ENCODE measurements around the gene PTCHD4.

DNA sequence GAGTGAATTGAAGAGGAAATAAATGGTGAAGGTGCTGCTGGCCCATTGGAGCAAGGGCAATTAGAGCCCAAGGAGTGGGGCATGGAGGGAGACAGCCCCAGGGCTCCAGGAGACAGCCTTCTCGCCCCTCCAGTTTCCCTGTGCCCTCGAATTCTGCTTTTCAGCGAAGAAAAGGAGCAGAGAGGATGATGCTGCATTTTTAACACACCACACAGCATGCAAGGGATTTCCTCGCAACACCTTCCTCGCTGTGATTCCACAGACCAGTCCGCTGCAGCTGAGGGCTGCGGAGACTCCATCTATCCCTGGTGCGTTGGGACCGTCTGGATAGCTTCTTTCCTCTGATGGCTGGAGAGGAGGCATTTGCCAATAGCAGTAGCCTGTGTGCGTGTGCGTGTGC lies 41.7 kb downstream of the PTCHD4 start:
- TF ChIP-seq TAF1 (IDR thresholded peaks at IDR 0.05; ENCODE audit: borderline replicate concordance, insufficient read depth, low read length), result no peak
- no peak for TF ChIP-seq POLR2AphosphoS5 (IDR thresholded peaks at IDR 0.05; ENCODE audit: low read depth, low read length)
- TF ChIP-seq, protein P1, sequence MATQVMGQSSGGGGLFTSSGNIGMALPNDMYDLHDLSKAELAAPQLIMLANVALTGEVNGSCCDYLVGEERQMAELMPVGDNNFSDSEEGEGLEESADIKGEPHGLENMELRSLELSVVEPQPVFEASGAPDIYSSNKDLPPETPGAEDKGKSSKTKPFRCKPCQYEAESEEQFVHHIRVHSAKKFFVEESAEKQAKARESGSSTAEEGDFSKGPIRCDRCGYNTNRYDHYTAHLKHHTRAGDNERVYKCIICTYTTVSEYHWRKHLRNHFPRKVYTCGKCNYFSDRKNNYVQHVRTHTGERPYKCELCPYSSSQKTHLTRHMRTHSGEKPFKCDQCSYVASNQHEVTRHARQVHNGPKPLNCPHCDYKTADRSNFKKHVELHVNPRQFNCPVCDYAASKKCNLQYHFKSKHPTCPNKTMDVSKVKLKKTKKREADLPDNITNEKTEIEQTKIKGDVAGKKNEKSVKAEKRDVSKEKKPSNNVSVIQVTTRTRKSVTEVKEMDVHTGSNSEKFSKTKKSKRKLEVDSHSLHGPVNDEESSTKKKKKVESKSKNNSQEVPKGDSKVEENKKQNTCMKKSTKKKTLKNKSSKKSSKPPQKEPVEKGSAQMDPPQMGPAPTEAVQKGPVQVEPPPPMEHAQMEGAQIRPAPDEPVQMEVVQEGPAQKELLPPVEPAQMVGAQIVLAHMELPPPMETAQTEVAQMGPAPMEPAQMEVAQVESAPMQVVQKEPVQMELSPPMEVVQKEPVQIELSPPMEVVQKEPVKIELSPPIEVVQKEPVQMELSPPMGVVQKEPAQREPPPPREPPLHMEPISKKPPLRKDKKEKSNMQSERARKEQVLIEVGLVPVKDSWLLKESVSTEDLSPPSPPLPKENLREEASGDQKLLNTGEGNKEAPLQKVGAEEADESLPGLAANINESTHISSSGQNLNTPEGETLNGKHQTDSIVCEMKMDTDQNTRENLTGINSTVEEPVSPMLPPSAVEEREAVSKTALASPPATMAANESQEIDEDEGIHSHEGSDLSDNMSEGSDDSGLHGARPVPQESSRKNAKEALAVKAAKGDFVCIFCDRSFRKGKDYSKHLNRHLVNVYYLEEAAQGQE (IDR thresholded peaks at IDR 0.05; ENCODE audit: insufficient read depth in 1 of 2, low read depth in 2 of 2, low read length in 2 of 2), result no peak
- no peak for TF ChIP-seq SIN3A (IDR thresholded peaks at IDR 0.05; ENCODE audit: borderline replicate concordance, insufficient read depth, low read length)

Measured in PFSK-1 (cell line).